OCI-LY7 (cell line): ENCODE measurements around the gene ELK1. TPM values are rescaled to one million over a fixed set of nuclear protein-coding genes. Genes with fewer than 3 reads are reported as not detected.
"Not testable (repeated sequence)": the region's sequence is repeated elsewhere in the genome, so short reads cannot be mapped to it uniquely, and the experiment has no call there.

ENCODE experiments used
- BruUV-seq: library from RNA; stranded (reverse); fragments of 400-500 nt; replicated peaks from 2 replicates; lab custom pipeline; 2021; lab: Mats Ljungman, UMichigan
- CTCF ChIA-PET: fragments of 300-600 bp; sonication (Branson Sonifier 250); formaldehyde crosslinking; loops from one replicate; lab custom pipeline; 2022; ENCODE audit warnings: antibody characterized with exemption; ENCODE audit not compliant: unreplicated experiment; lab: Charles Lee
- POLR2A ChIA-PET: fragments of 300-600 bp; sonication (Branson Sonifier 250); formaldehyde crosslinking; loops from one replicate; lab custom pipeline; 2022; ENCODE audit warnings: antibody characterized with exemption; lab: Charles Lee
- DNase-seq: peaks from one replicate; pipeline ENCODE4 v3.0.0-alpha.2; 2015; ENCODE audit warnings: low spot score
- H2AFZ ChIP-seq: fragments of 200-600 bp; sonication (generic), shearing (Covaris generic); 2 replicates; pipeline ENCODE4 v1.6.1; 2014; ENCODE audit warnings: mild to moderate bottlenecking, antibody characterized with exemption, low read length, moderate library complexity
- H3K27ac ChIP-seq: fragments of 200-600 bp; sonication (generic); 2 replicates; pipeline ENCODE4 v1.5.1; 2014; ENCODE audit warnings: mixed run types, low read depth, mild to moderate bottlenecking, moderate library complexity, low read length, inconsistent platforms; ENCODE audit not compliant: poor library complexity, severe bottlenecking
- H3K36me3 ChIP-seq: fragments of 200-600 bp; sonication (generic); 2 replicates; pipeline ENCODE4 v1.6.1; 2014; ENCODE audit warnings: mild to moderate bottlenecking, antibody characterized with exemption, low read length, moderate library complexity, mixed read lengths; ENCODE audit not compliant: insufficient read depth
- H3K4me1 ChIP-seq: fragments of 200-600 bp; sonication (generic); 2 replicates; pipeline ENCODE4 v1.5.1; 2014; ENCODE audit warnings: mild to moderate bottlenecking, low read length; ENCODE audit not compliant: insufficient read depth, poor library complexity, severe bottlenecking
- H3K4me2 ChIP-seq: fragments of 200-600 bp; sonication (generic); 2 replicates; pipeline ENCODE4 v1.6.1; 2014; ENCODE audit warnings: mild to moderate bottlenecking, low read length
- H3K4me3 ChIP-seq: fragments of 200-600 bp; sonication (generic); 2 replicates; pipeline ENCODE4 v1.5.1; 2014; ENCODE audit warnings: mild to moderate bottlenecking, low read depth, low read length; ENCODE audit not compliant: poor library complexity, severe bottlenecking
- H3K79me2 ChIP-seq: fragments of 200-600 bp; sonication (generic); 2 replicates; pipeline ENCODE4 v1.6.1; 2016; ENCODE audit warnings: low read depth, mild to moderate bottlenecking, low read length, moderate library complexity, mixed read lengths; ENCODE audit not compliant: insufficient read depth
- H3K9me2 ChIP-seq: fragments of 200-600 bp; sonication (generic); 2 replicates; pipeline ENCODE4 v1.6.1; 2016; ENCODE audit warnings: mild to moderate bottlenecking, low read length, mixed read lengths; ENCODE audit not compliant: insufficient read depth
- H3K9me3 ChIP-seq: fragments of 200-600 bp; sonication (generic); 2 replicates; pipeline ENCODE4 v1.6.1; 2014; ENCODE audit warnings: mild to moderate bottlenecking, mixed run types, low read length, mixed read lengths
- H4K20me1 ChIP-seq: fragments of 200-600 bp; sonication (generic); 2 replicates; pipeline ENCODE4 v1.6.1; 2014; ENCODE audit warnings: mild to moderate bottlenecking, antibody characterized with exemption, low read length, moderate library complexity, mixed read lengths; ENCODE audit not compliant: insufficient read depth
- CTCF ChIP-seq: fragments of 200-600 bp; sonication (generic); conservative IDR thresholded peaks from 2 replicates; pipeline ENCODE4 v1.5.1; 2014; ENCODE audit warnings: mild to moderate bottlenecking, antibody characterized with exemption, low read length, moderate library complexity, mixed read lengths
- EZH2phosphoT487 ChIP-seq: fragments of 200-600 bp; sonication (generic); IDR thresholded peaks from 2 replicates; pipeline ENCODE4 v1.6.1; 2018; ENCODE audit warnings: low read depth, borderline replicate concordance, mild to moderate bottlenecking, mixed run types, antibody characterized with exemption, low read length, moderate library complexity, mixed read lengths
- intact Hi-C: fragments of 100-400 bp; cut with micrococcal nuclease; formaldehyde crosslinking; loops from one replicate; pipeline ENCODE4 v1.10.0; 2022; ENCODE audit not compliant: unreplicated experiment
- total RNA-seq, 2 experiments: library from RNA; depleted of rRNA in 1 of 2; stranded (reverse); fragments of >200 nt in 1 of 2; shearing (Covaris generic) in 1 of 2; gene quantifications; 2 replicates each; pipeline ENCODE4 v1.2.3, GENCODE V29; 2014 to 2022

Gene ELK1
- total RNA-seq, 2 experiments from 2014 or later = 23.3 to 51.0 TPM

GRCh38 chrX:47683184-47683828 is 32.9 kb upstream of the ELK1 start:
- Histone ChIP-seq H3K27ac (no peak overlapping the region), H3K9me2 (no peaks in the 10 kb centered on the region), H3K4me3 (no peak overlapping the region), H3K9me3 (no peaks in the 10 kb centered on the region), H3K79me2 (no peaks in the 10 kb centered on the region), H4K20me1 (no peaks in the 10 kb centered on the region), H2AFZ (no peak overlapping the region), H3K4me1 (no peaks in the 10 kb centered on the region), H3K36me3 (no peaks in the 10 kb centered on the region), H3K4me2 (no peak overlapping the region)
- intact Hi-C loops = loop anchor here (10.0 kb wide), 1 partner anchor 51 kb away; no protein-coding TSS in a partner anchor
- ChIA-PET CTCF (no interaction called here), POLR2A (interaction anchor here (0.6 kb wide), 1 partner anchor 64 kb away, joined by 3 read pairs; no protein-coding TSS in a partner anchor)
- BruUV-seq = no TSS peak
- TF ChIP-seq EZH2phosphoT487 = no peak
- TF ChIP-seq CTCF = no peak
- no peak for DNase-seq

- CTCF ChIA-PET, H3K36me3 ChIP-seq, H2AFZ ChIP-seq, H3K27ac ChIP-seq, DNase-seq, H3K4me1 ChIP-seq, H4K20me1 ChIP-seq, H3K79me2 ChIP-seq, H3K4me2 ChIP-seq, POLR2A ChIA-PET, H3K4me3 ChIP-seq, H3K9me2 ChIP-seq, BruUV-seq, intact Hi-C loops, H3K9me3 ChIP-seq: not testable (repeated sequence)
Observed at GRCh38 chrX:47675959-47676859, 25.8 kb upstream of the ELK1 start.

GRCh38 chrX:47674776-47675175 is 24.4 kb upstream of the ELK1 start:
- POLR2A ChIA-PET = no interaction called here
- no TSS peak for BruUV-seq

GRCh38 chrX:47665797-47666196 is 15.4 kb upstream of the ELK1 start:
- H3K4me1 ChIP-seq, H3K27ac ChIP-seq, POLR2A ChIA-PET, H4K20me1 ChIP-seq, H3K9me2 ChIP-seq, DNase-seq, H3K9me3 ChIP-seq, BruUV-seq, H2AFZ ChIP-seq, H3K4me3 ChIP-seq, H3K79me2 ChIP-seq, intact Hi-C loops, H3K36me3 ChIP-seq, CTCF ChIA-PET, H3K4me2 ChIP-seq: not testable (repeated sequence)

More at GRCh38 chrX:47674776-47675175, 24.4 kb upstream of the ELK1 start:
- Histone ChIP-seq H2AFZ (no peak overlapping the region), H3K79me2 (no peaks in the 10 kb centered on the region), H3K4me1 (no peaks in the 10 kb centered on the region), H4K20me1 (no peaks in the 10 kb centered on the region), H3K9me3 (no peaks in the 10 kb centered on the region), H3K36me3 (no peaks in the 10 kb centered on the region), H3K27ac (no peak overlapping the region), H3K9me2 (no peaks in the 10 kb centered on the region), H3K4me3 (no peak overlapping the region), H3K4me2 (no peak overlapping the region)
- DNase-seq = no peak
- CTCF ChIA-PET = no interaction called here
- intact Hi-C loops = no loop called here
- TF ChIP-seq EZH2phosphoT487 (no peak), CTCF (no peak)
